Stimulated activated CD8-positive, alpha-beta memory T cell treated with anti-CD3 and anti-CD28 coated beads, Interleukin-7, amount 100 ng/mL, for 24 hours (primary cell): ENCODE measurements around the gene TRIM54.

Source experiments
- DNase-seq: peaks from one replicate; pipeline ENCODE4 v3.0.0-alpha.2; 2020; ENCODE audit warnings: low read depth

The TRIM54 gene

DNA sequence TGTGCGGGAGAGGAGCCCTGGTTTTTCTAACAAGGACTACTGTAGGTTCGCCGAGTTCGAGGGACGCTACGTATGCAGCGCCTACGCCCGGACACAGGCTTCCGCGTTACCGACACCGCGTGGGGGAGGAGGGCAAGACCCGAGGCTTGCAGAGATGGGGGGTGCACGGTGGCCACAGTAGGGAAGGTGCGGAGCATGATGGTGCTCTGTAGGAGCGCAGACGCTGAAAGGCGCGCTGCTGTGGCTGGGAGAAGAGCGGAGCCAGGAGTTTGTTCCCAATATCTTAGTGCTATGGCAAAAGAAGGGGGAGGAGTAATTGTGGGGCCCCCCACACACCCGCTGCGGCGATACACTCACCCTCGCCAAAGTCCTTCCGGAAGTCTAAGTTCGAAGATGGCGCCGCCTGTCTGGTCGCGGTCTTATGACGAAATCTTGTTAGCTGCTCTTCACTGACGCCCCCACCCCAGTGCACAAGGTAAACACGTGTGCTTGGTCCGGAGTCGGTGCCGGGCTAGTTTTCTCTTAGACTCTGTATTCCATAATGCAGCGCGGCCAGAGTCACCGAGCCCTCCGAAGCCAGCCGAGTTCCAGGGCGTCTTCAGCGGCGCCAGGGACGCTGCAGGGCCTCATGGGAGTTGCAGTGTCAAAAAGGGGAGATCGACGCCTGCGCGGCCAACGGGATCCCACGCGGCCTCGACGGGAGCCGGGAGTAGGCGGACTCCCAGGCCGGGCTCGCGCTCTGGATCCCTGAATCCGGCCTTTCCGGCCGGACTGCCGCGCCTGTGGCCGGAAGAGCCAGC, 74.4 kb downstream of the TRIM54 start, which contains the start of gene GTF3C2:
TSS of gene GTF3C2 (minus strand) at position 383 of the 800 bp plus-strand sequence. CDS start 13,210 bp downstream, outside the sequence.
- peak; percentile 85 for DNase-seq
